ENCODE measurements around the gene SLC22A17. TPM values are rescaled to one million over a fixed set of nuclear protein-coding genes. Genes with fewer than 3 reads are reported as not detected.

SLC22A17 gene
- total and polyA plus RNA-seq, 2 of the 13 experiments (the other 11 are each of a cell fraction or from before 2014, with no cell fraction given), result 0.95 to 1.1 TPM

- TF ChIP-seq ZNF281 (CRISPR knock-in tag; IDR thresholded peaks at IDR 0.05; ENCODE audit: borderline replicate concordance) (peak; percentile 59; the same call in 1 of the 2 replicates), MED1 (CRISPR knock-in tag; IDR thresholded peaks at IDR 0.05) (no peak), ZNF234 (CRISPR knock-in tag; conservative IDR thresholded peaks at IDR 0.05) (no peak), ZNF75D (CRISPR knock-in tag; IDR thresholded peaks at IDR 0.05; ENCODE audit: borderline replicate concordance) (no peak), ZNF672 (CRISPR knock-in tag; IDR thresholded peaks at IDR 0.05) (no peak), ZNF205 (CRISPR knock-in tag; IDR thresholded peaks at IDR 0.05) (peak; percentile 75; the same call in 1 of the 2 replicates), MLLT10 (CRISPR knock-in tag; IDR thresholded peaks at IDR 0.05) (no peak), ZGPAT (CRISPR knock-in tag; IDR thresholded peaks at IDR 0.05) (0 out of 2 replicates have a peak, but pooled peaks have one; percentile 26), ZNF776 (CRISPR knock-in tag; IDR thresholded peaks at IDR 0.05) (no peak), FOXK1 (CRISPR knock-in tag; IDR thresholded peaks at IDR 0.05; ENCODE audit: borderline replicate concordance, low read depth) (0 out of 2 replicates have a peak, but pooled peaks have one; percentile 52), ZNF276 (CRISPR knock-in tag; IDR thresholded peaks at IDR 0.05; ENCODE audit: low read depth) (peak; percentile 78), ZSCAN25 (CRISPR knock-in tag; IDR thresholded peaks at IDR 0.05) (no peak), NPAS2 (CRISPR knock-in tag; IDR thresholded peaks at IDR 0.05; ENCODE audit: borderline replicate concordance) (no peak), ZNF232 (CRISPR knock-in tag; IDR thresholded peaks at IDR 0.05; ENCODE audit: borderline replicate concordance) (peak; percentile 22; the same call in 1 of the 2 replicates), LCORL (IDR thresholded peaks at IDR 0.05) (no peak), LCORL (CRISPR knock-in tag; IDR thresholded peaks at IDR 0.05) (peak; percentile 66; the same call in 1 of the 2 replicates), GTF3A (CRISPR knock-in tag; conservative IDR thresholded peaks at IDR 0.05) (no peak), ZNF274 (CRISPR knock-in tag; IDR thresholded peaks at IDR 0.05) (peak; percentile 58; the same call in 1 of the 2 replicates), ZZZ3 (CRISPR knock-in tag; IDR thresholded peaks at IDR 0.05; ENCODE audit: borderline replicate concordance) (peak; percentile 37), JUND (CRISPR knock-in tag; IDR thresholded peaks at IDR 0.05) (no peak; the same call in 1 of the 2 replicates), ZNF597 (CRISPR knock-in tag; IDR thresholded peaks at IDR 0.05) (no peak), CAMTA2 (CRISPR knock-in tag; IDR thresholded peaks at IDR 0.05; ENCODE audit: borderline replicate concordance) (no peak)
Observed at GRCh38 chr14:23379366-23380196, 26.9 kb upstream of the SLC22A17 start (continued).
